Fibroblast of lung (primary cell): Measurements from ENCODE around the gene CBL.

Experiments
- CTCF ChIP-seq, 2 donors: IDR thresholded peaks in 1 of 2; conservative IDR thresholded peaks in 1 of 2; 1 replicate in 1 of 2; 2 replicates in 1 of 2; pipeline ENCODE4 v1.5.1; 2011 to 2012; ENCODE audit warnings: low read length in 2 of 2, control low read depth in 1 of 2, inconsistent platforms in 1 of 2, low read depth in 1 of 2, mild to moderate bottlenecking in 1 of 2
- EZH2 ChIP-seq: IDR thresholded peaks from 2 replicates; pipeline ENCODE4 v1.5.1; 2012; ENCODE audit warnings: low read length, control low read depth, mild to moderate bottlenecking; ENCODE audit errors: missing control alignments

DNA sequence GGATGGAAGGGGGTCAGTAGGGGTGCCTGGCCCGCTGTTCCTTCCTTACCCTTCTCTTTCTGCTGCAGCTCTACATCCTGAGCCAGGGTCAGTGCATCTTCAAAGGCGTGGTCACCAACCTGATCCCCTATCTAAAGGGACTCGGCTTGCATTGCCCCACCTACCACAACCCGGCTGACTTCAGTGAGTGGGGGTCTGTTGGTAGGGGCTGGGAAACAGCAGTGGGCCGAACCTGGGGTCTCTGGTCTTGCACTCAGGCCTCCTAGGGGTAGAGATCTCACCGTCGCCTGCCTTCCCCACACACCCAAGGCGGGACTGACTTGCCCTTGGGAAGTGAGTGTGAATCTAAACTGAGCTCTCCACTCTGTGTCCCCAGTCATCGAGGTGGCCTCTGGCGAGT is 49.6 kb upstream of the CBL start:
- no peak for TF ChIP-seq CTCF (conservative IDR thresholded peaks at IDR 0.05 in 1 of 2, IDR thresholded peaks at IDR 0.05 in 1 of 2; ENCODE audit: low read depth in 1 of 2, low read length in 2 of 2)
- no peak for TF ChIP-seq EZH2
